ENCODE results near the gene ELAVL3.

ELAVL3 gene

GRCh38 chr19:11401808-11402543 is 78.9 kb downstream of the ELAVL3 start:
- Histone ChIP-seq H3K27ac (no peak overlapping the region), H3K36me3 (replicated peaks) (no peaks in the 10 kb centered on the region), H3K27me3 (replicated peaks) (peaks cover 4% of the 10 kb centered on the region), H3K4me3 (ENCODE audit: low read depth, low read length) (no peak overlapping the region)
- in situ Hi-C loops (cut with HindIII; ENCODE audit: low pct_ligation_motif_present, low sequenced_read_pairs), result no loop called here
- no peak for DNase-seq
- TF ChIP-seq, protein P1, sequence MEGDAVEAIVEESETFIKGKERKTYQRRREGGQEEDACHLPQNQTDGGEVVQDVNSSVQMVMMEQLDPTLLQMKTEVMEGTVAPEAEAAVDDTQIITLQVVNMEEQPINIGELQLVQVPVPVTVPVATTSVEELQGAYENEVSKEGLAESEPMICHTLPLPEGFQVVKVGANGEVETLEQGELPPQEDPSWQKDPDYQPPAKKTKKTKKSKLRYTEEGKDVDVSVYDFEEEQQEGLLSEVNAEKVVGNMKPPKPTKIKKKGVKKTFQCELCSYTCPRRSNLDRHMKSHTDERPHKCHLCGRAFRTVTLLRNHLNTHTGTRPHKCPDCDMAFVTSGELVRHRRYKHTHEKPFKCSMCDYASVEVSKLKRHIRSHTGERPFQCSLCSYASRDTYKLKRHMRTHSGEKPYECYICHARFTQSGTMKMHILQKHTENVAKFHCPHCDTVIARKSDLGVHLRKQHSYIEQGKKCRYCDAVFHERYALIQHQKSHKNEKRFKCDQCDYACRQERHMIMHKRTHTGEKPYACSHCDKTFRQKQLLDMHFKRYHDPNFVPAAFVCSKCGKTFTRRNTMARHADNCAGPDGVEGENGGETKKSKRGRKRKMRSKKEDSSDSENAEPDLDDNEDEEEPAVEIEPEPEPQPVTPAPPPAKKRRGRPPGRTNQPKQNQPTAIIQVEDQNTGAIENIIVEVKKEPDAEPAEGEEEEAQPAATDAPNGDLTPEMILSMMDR (IDR thresholded peaks at IDR 0.05; ENCODE audit: low read depth, low read length, missing control alignments), result no peak
